BE2C (cell line): ENCODE results near the gene ARL6.
"Not testable (repeated sequence)": the region's sequence is repeated elsewhere in the genome, so short reads cannot be mapped to it uniquely, and the experiment has no call there.

Experiments used
- DNase-seq: peaks from one replicate; pipeline ENCODE4 v3.0.0-alpha.2; 2020
- H3K27me3 ChIP-seq: fragments of 250-450 bp; sonication (Bioruptor Pico); 2 replicates; pipeline ENCODE4 v1.5.1; 2020; ENCODE audit warnings: mild to moderate bottlenecking
- H3K36me3 ChIP-seq: fragments of 250-450 bp; sonication (Bioruptor Pico); 2 replicates; pipeline ENCODE4 v1.5.1; 2020; ENCODE audit warnings: mild to moderate bottlenecking
- H3K4me1 ChIP-seq: fragments of 250-450 bp; sonication (Bioruptor Pico); 2 replicates; pipeline ENCODE4 v1.5.1; 2020
- H3K4me3 ChIP-seq: 2 replicates; pipeline ENCODE4 v1.5.1; 2011; ENCODE audit warnings: low read depth, low read length
- H3K9me3 ChIP-seq: fragments of 250-450 bp; sonication (Bioruptor Pico); 2 replicates; pipeline ENCODE4 v1.5.1; 2020
- TF ChIP-seq, protein P1 (sequence below): IDR thresholded peaks from 2 replicates; pipeline ENCODE4 v1.5.1; 2012; ENCODE audit warnings: mild to moderate bottlenecking, low read depth, low read length

Gene ARL6

DNA sequence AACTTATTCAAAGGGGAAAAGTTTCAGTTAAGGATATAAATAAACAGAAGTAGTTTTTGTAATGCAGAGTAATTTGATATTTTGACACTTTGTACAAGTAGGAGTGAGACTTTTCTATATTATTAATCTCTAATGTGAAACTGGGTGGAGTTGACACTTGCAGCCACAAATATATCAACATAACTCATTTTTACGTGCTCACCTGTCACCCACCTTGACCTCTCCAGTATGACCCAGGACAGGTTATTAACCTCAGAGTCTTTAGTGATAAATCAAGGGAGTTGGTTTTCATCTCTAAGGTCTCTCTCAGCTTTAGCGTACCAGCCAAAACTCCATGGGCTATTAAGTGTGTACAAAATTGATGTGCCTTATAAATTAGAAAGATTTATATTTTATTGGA lies 64.6 kb downstream of the ARL6 start:
- Histone ChIP-seq H3K36me3 (peaks cover 4% of the 10 kb centered on the region; the same call in 1 of the 2 replicates), H3K4me3 (no peak overlapping the region), H3K4me1 (no peaks in the 10 kb centered on the region), H3K27me3 (no peaks in the 10 kb centered on the region), H3K9me3 (no peaks in the 10 kb centered on the region)
- TF ChIP-seq, protein P1, sequence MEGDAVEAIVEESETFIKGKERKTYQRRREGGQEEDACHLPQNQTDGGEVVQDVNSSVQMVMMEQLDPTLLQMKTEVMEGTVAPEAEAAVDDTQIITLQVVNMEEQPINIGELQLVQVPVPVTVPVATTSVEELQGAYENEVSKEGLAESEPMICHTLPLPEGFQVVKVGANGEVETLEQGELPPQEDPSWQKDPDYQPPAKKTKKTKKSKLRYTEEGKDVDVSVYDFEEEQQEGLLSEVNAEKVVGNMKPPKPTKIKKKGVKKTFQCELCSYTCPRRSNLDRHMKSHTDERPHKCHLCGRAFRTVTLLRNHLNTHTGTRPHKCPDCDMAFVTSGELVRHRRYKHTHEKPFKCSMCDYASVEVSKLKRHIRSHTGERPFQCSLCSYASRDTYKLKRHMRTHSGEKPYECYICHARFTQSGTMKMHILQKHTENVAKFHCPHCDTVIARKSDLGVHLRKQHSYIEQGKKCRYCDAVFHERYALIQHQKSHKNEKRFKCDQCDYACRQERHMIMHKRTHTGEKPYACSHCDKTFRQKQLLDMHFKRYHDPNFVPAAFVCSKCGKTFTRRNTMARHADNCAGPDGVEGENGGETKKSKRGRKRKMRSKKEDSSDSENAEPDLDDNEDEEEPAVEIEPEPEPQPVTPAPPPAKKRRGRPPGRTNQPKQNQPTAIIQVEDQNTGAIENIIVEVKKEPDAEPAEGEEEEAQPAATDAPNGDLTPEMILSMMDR, result no peak
- DNase-seq, result no peak

DNA sequence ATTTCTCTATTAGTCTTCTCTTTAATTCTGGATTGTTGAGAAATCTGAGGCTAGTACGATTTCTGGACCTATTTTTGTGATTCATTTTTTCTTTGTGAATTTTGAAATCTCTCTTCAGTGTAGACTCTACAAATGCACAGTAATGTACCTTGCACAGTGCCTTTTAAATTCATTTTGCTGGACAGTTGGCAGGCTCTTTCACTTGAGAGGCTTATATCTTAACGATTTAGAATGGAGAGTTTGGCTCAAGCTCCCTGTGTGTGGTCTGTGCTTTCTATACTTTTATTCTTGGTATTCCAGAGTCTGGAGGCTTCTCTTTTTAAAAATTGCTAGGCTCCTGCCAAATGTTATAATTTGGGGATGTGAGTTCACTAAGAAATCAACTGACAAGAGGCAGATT lies 66.1 kb downstream of the ARL6 start:
- DNase-seq, result no peak
- H3K4me3 ChIP-seq, result no peak overlapping the region
- no peaks in the 10 kb centered on the region for H3K27me3 ChIP-seq
- no peaks in the 10 kb centered on the region for H3K9me3 ChIP-seq
- H3K36me3 ChIP-seq, result peaks cover 4% of the 10 kb centered on the region; the same call in 1 of the 2 replicates
- no peaks in the 10 kb centered on the region; the same call in 1 of the 2 replicates for H3K4me1 ChIP-seq
- TF ChIP-seq, protein P1, result no peak

DNA sequence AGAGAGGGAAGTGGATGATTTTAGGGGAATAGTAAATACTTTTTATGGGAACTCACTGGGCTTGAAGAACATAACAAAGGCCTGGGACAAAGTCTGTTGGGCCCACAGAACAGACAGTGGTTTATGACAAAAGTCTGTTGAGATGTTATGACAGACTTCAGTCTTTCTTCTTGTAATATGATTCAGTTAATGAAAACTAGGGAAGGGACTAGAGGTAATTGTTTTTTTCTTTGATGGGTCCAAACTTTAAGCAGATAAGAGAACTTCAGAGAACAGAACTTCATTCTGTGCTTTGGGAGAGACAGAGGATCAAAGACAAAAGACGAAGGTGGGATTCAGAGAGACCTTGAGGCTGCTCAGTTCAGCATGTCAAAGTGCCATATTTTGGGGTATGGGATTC lies 66.6 kb downstream of the ARL6 start:
- H3K27me3 ChIP-seq, result no peaks in the 10 kb centered on the region

DNA sequence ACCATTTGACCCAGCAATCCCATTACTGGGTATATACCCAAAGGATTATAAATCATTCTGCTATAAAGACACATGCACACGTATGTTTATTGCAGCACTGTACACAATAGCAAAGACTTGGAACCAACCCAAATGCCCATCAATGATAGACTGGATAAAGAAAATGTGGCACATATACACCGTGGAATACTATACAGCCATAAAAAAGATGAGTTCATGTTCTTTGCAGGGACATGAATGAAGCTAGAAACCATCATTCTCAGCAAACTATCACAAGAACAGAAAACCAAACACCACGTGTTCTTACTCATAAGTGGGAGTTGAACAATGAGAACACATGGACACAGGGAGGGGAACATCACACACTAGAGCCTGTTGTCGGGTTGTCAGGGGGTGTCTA lies 68.6 kb downstream of the ARL6 start:
- H3K4me3 ChIP-seq, H3K27me3 ChIP-seq, H3K36me3 ChIP-seq, H3K4me1 ChIP-seq, H3K9me3 ChIP-seq, DNase-seq: not testable (repeated sequence)

More for the DNA sequence above, 66.6 kb downstream of the ARL6 start:
- TF ChIP-seq, protein P1, result no peak
- no peaks in the 10 kb centered on the region; the same call in 1 of the 2 replicates for H3K4me1 ChIP-seq
- H3K36me3 ChIP-seq, result peaks cover 4% of the 10 kb centered on the region; the same call in 1 of the 2 replicates
- DNase-seq, result no peak
- no peak overlapping the region for H3K4me3 ChIP-seq
- no peaks in the 10 kb centered on the region for H3K9me3 ChIP-seq

DNA sequence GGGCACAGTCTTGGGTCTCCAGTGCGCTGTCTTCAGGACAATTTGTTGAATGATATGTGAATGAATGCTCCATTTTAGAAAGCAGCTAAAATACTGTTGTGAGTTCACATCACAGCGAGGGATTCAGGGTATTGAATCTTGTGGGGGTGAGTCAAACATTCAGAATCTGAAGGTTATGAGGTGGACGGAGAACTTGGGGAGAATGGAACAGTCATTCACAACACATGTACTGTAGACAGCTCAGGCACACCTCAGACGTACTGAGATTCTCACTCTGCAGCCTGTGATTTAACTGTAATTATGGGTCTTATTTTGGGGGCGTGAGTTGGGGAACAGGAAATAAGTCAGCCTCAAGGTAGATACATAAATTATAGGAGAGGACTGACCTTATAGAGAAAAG lies 71.2 kb downstream of the ARL6 start:
- H3K4me3 ChIP-seq, result no peak overlapping the region
- H3K9me3 ChIP-seq, result no peaks in the 10 kb centered on the region
- H3K27me3 ChIP-seq, result no peaks in the 10 kb centered on the region
- DNase-seq, result no peak
- TF ChIP-seq, protein P1, result no peak
- H3K4me1 ChIP-seq, result no peaks in the 10 kb centered on the region; the same call in 1 of the 2 replicates
- H3K36me3 ChIP-seq, result peaks cover 4% of the 10 kb centered on the region; the same call in 1 of the 2 replicates

DNA sequence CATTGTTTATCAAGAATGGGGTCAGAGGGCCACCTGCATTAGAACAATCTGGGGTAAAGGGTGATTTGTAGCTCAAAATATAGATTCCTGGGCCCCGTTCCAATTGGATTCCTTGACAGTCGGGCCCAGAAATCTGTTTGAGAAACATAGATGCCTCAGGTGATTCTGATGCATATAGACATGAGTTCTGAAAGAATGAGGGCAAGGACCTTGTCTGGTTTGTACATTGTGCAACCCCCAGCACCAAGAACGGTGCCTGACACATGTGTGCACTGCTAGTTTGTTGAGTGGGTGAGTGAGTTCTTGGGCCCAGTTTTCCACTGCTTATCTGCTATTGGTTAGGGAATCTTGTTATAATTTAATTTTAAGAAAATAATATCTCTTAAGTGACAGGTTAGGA lies 73.8 kb downstream of the ARL6 start:
- TF ChIP-seq, protein P1, result no peak
- Histone ChIP-seq H3K9me3 (no peaks in the 10 kb centered on the region), H3K4me1 (no peaks in the 10 kb centered on the region; the same call in 1 of the 2 replicates), H3K27me3 (no peaks in the 10 kb centered on the region), H3K36me3 (no peaks in the 10 kb centered on the region; the same call in 1 of the 2 replicates), H3K4me3 (no peak overlapping the region)
- DNase-seq, result no peak

DNA sequence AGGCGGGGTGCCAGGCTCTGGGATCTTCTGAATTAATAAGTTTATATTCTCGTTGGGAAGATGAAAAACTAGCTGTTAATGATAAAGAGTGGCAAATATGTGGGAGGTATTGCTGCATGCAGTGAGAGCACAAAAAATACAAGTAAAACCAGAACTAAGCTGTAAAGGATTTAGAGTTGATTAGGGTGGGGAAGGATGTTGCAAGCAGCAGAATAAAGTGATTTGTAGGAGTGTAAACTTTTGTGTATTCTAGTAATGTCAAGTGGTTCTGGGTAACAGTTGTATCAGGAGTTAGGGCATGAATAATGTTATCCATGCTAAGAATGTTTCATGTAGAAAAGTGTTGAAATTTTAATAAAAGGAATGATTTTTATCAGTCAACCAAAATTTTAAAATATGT lies 75.4 kb downstream of the ARL6 start:
- TF ChIP-seq, protein P1, result no peak
- H3K4me3 ChIP-seq, result no peak overlapping the region
- H3K27me3 ChIP-seq, result no peaks in the 10 kb centered on the region
- no peak for DNase-seq
- H3K36me3 ChIP-seq, result no peaks in the 10 kb centered on the region
- H3K9me3 ChIP-seq, result no peaks in the 10 kb centered on the region
- no peaks in the 10 kb centered on the region; the same call in 1 of the 2 replicates for H3K4me1 ChIP-seq
